Measurements from ENCODE around the gene GLCE.

GLCE gene

GRCh38 chr15:69194854-69195253 lies 34.4 kb downstream of the GLCE start:
- no peak overlapping the region for H3K27ac ChIP-seq (ENCODE audit: low read depth, low read length)

GRCh38 chr15:69200832-69201745 lies 40.7 kb downstream of the GLCE start:
- Histone ChIP-seq H3K36me3 (ENCODE audit: control insufficient read depth, insufficient read depth, low read length) (no peaks in the 10 kb centered on the region), H3K27ac (ENCODE audit: low read depth, low read length) (no peak overlapping the region), H3K9ac (ENCODE audit: low read length) (no peak overlapping the region), H3K4me1 (ENCODE audit: control insufficient read depth, insufficient read depth, low read length) (no peaks in the 10 kb centered on the region), H3K27me3 (ENCODE audit: control insufficient read depth, insufficient read depth, low read length) (no peaks in the 10 kb centered on the region), H3K4me3 (ENCODE audit: low read length) (no peak overlapping the region)

More at GRCh38 chr15:69194854-69195253, 34.4 kb downstream of the GLCE start:
- Histone ChIP-seq H3K27me3 (ENCODE audit: control insufficient read depth, insufficient read depth, low read length) (no peaks in the 10 kb centered on the region), H3K36me3 (ENCODE audit: control insufficient read depth, insufficient read depth, low read length) (no peaks in the 10 kb centered on the region), H3K9ac (ENCODE audit: low read length) (no peak overlapping the region), H3K4me3 (ENCODE audit: low read length) (no peak overlapping the region), H3K4me1 (ENCODE audit: control insufficient read depth, insufficient read depth, low read length) (peaks cover 13% of the 10 kb centered on the region)

- no peaks in the 10 kb centered on the region for H3K27me3 ChIP-seq (ENCODE audit: control insufficient read depth, insufficient read depth, low read length)
- H3K4me1 ChIP-seq (ENCODE audit: control insufficient read depth, insufficient read depth, low read length): no peaks in the 10 kb centered on the region
- no peak overlapping the region for H3K9ac ChIP-seq (ENCODE audit: low read length)
- H3K4me3 ChIP-seq (ENCODE audit: low read length): no peak overlapping the region
- H3K36me3 ChIP-seq (ENCODE audit: control insufficient read depth, insufficient read depth, low read length): no peaks in the 10 kb centered on the region
- H3K27ac ChIP-seq (ENCODE audit: low read depth, low read length): no peak overlapping the region
These were observed 45.6 kb downstream of the GLCE start for GRCh38 chr15:69206079-69206478.

- no peaks in the 10 kb centered on the region for H3K4me1 ChIP-seq (ENCODE audit: control insufficient read depth, insufficient read depth, low read length)
- H3K36me3 ChIP-seq (ENCODE audit: control insufficient read depth, insufficient read depth, low read length): no peaks in the 10 kb centered on the region
- H3K27ac ChIP-seq (ENCODE audit: low read depth, low read length): no peak overlapping the region
These were observed 49.2 kb downstream of the GLCE start for GRCh38 chr15:69209661-69210060.

GRCh38 chr15:69210574-69210973 lies 50.1 kb downstream of the GLCE start:
- Histone ChIP-seq H3K4me3 (ENCODE audit: low read length) (no peak overlapping the region), H3K36me3 (ENCODE audit: control insufficient read depth, insufficient read depth, low read length) (no peaks in the 10 kb centered on the region), H3K9ac (ENCODE audit: low read length) (no peak overlapping the region), H3K27me3 (ENCODE audit: control insufficient read depth, insufficient read depth, low read length) (no peaks in the 10 kb centered on the region), H3K27ac (ENCODE audit: low read depth, low read length) (no peak overlapping the region), H3K4me1 (ENCODE audit: control insufficient read depth, insufficient read depth, low read length) (no peaks in the 10 kb centered on the region)

More at GRCh38 chr15:69209661-69210060, 49.2 kb downstream of the GLCE start:
- Histone ChIP-seq H3K4me3 (ENCODE audit: low read length) (no peak overlapping the region), H3K27me3 (ENCODE audit: control insufficient read depth, insufficient read depth, low read length) (no peaks in the 10 kb centered on the region), H3K9ac (ENCODE audit: low read length) (no peak overlapping the region)

DNA sequence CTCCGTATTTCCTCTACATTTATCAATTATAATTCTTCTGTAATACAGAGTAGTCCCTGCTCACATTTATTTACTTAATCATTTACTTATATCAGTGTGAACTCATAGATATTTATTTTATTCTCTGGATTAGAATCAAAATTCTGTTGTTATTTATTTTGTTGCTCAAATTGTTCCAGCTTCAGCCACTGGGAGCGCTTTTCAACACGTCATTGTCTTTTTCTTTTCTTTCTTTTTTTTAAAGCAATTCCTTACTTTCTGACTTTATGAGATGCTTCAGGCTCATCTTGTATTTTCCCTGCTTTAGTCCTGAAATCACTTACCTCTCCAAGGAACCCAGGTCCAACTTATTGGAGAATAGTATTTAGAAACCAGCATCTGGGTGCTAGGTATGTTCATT lies 53.4 kb downstream of the GLCE start:
- Histone ChIP-seq H3K4me1 (ENCODE audit: control insufficient read depth, insufficient read depth, low read length) (no peaks in the 10 kb centered on the region), H3K9ac (ENCODE audit: low read length) (no peak overlapping the region), H3K36me3 (ENCODE audit: control insufficient read depth, insufficient read depth, low read length) (no peaks in the 10 kb centered on the region), H3K4me3 (ENCODE audit: low read length) (no peak overlapping the region), H3K27me3 (ENCODE audit: control insufficient read depth, insufficient read depth, low read length) (no peaks in the 10 kb centered on the region), H3K27ac (ENCODE audit: low read depth, low read length) (no peak overlapping the region)

- H3K4me1 ChIP-seq (ENCODE audit: control insufficient read depth, insufficient read depth, low read length): no peaks in the 10 kb centered on the region
- no peak overlapping the region for H3K9ac ChIP-seq (ENCODE audit: low read length)
- H3K36me3 ChIP-seq (ENCODE audit: control insufficient read depth, insufficient read depth, low read length): no peaks in the 10 kb centered on the region
- H3K4me3 ChIP-seq (ENCODE audit: low read length): no peak overlapping the region
- H3K27ac ChIP-seq (ENCODE audit: low read depth, low read length): no peak overlapping the region
- H3K27me3 ChIP-seq (ENCODE audit: control insufficient read depth, insufficient read depth, low read length): no peaks in the 10 kb centered on the region
These were observed 55.0 kb downstream of the GLCE start for GRCh38 chr15:69215314-69216035.

DNA sequence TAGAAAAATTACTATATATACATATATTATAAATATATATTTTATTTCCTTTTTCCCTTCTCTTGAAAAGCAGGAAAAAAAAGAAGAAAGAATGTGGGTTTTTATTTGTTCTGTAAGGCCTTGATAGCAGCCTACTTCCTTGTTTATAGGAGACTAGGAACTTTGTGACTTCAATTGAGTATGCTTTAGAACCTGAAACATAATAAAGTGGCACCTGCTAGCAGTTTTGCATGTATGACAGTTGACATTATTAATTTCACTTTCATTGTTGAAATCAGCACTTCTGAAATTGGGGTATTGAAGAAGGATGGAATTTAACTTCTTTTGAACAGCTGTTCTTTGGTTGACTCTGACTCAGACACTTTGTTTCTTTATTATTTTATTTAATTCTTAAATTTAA lies 56.9 kb downstream of the GLCE start:
- Histone ChIP-seq H3K4me3 (ENCODE audit: low read length) (no peak overlapping the region), H3K27ac (ENCODE audit: low read depth, low read length) (no peak overlapping the region), H3K9ac (ENCODE audit: low read length) (no peak overlapping the region), H3K4me1 (ENCODE audit: control insufficient read depth, insufficient read depth, low read length) (no peaks in the 10 kb centered on the region), H3K27me3 (ENCODE audit: control insufficient read depth, insufficient read depth, low read length) (no peaks in the 10 kb centered on the region), H3K36me3 (ENCODE audit: control insufficient read depth, insufficient read depth, low read length) (no peaks in the 10 kb centered on the region)

DNA sequence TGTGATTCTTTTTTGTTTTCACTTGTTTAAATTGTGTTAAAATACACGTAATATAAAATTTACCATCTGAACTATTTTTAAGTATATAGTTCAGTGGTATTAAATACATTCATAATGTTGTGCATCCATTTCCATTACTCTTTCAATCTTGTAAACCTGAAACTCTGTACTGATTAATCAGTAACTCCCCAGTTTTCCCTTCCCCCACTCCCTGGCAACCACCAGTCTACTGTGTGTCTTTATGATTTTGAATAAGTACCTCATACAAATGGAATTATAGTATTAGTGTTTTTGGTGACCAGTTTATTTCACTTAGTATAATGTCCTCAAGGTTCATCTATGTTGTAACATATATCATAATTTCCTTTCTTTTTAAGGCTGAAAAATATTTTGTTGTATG lies 59.3 kb downstream of the GLCE start:
- no peak overlapping the region for H3K27ac ChIP-seq (ENCODE audit: low read depth, low read length)
- no peaks in the 10 kb centered on the region for H3K4me1 ChIP-seq (ENCODE audit: control insufficient read depth, insufficient read depth, low read length)
- no peaks in the 10 kb centered on the region for H3K36me3 ChIP-seq (ENCODE audit: control insufficient read depth, insufficient read depth, low read length)
- no peak overlapping the region for H3K4me3 ChIP-seq (ENCODE audit: low read length)
- no peak overlapping the region for H3K9ac ChIP-seq (ENCODE audit: low read length)
- H3K27me3 ChIP-seq (ENCODE audit: control insufficient read depth, insufficient read depth, low read length): no peaks in the 10 kb centered on the region

GRCh38 chr15:69222002-69222474 lies 61.6 kb downstream of the GLCE start:
- Histone ChIP-seq H3K4me3 (ENCODE audit: low read length) (no peak overlapping the region), H3K9ac (ENCODE audit: low read length) (no peak overlapping the region), H3K36me3 (ENCODE audit: control insufficient read depth, insufficient read depth, low read length) (no peaks in the 10 kb centered on the region), H3K27ac (ENCODE audit: low read depth, low read length) (no peak overlapping the region), H3K4me1 (ENCODE audit: control insufficient read depth, insufficient read depth, low read length) (no peaks in the 10 kb centered on the region), H3K27me3 (ENCODE audit: control insufficient read depth, insufficient read depth, low read length) (no peaks in the 10 kb centered on the region)

- Histone ChIP-seq H3K27ac (ENCODE audit: low read depth, low read length) (no peak overlapping the region), H3K36me3 (ENCODE audit: control insufficient read depth, insufficient read depth, low read length) (no peaks in the 10 kb centered on the region), H3K9ac (ENCODE audit: low read length) (no peak overlapping the region), H3K27me3 (ENCODE audit: control insufficient read depth, insufficient read depth, low read length) (no peaks in the 10 kb centered on the region), H3K4me3 (ENCODE audit: low read length) (no peak overlapping the region), H3K4me1 (ENCODE audit: control insufficient read depth, insufficient read depth, low read length) (no peaks in the 10 kb centered on the region)
These were observed 62.8 kb downstream of the GLCE start for GRCh38 chr15:69223083-69223813.

DNA sequence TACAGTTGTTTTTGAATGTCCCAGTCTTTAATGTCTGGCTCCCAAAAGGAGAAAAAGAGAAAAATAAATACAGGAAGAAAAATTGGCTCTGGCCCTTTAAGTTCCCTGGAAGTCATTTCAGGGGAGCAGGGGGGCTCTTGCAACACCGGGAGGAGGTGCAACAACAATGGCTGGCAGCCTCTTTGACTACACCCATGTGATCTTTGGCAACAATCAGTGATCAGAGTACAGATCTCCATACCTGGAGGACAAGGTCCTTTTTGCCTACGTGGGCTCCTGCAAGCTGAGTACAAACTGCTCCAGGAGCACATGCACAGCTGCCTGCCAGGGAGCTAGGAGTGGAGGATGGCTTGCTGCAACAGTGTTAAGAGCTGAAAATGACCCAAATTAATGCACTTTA lies 63.9 kb downstream of the GLCE start:
- H3K4me3 ChIP-seq (ENCODE audit: low read length): no peak overlapping the region
- no peaks in the 10 kb centered on the region for H3K36me3 ChIP-seq (ENCODE audit: control insufficient read depth, insufficient read depth, low read length)
- H3K4me1 ChIP-seq (ENCODE audit: control insufficient read depth, insufficient read depth, low read length): no peaks in the 10 kb centered on the region
- no peaks in the 10 kb centered on the region for H3K27me3 ChIP-seq (ENCODE audit: control insufficient read depth, insufficient read depth, low read length)
- no peak overlapping the region for H3K9ac ChIP-seq (ENCODE audit: low read length)
- H3K27ac ChIP-seq (ENCODE audit: low read depth, low read length): no peak overlapping the region
